ENCODE results near the gene RPL13A. TPM values are rescaled to one million over a fixed set of nuclear protein-coding genes. Genes with fewer than 3 reads are reported as not detected.

RPL13A gene
- total RNA-seq, 1 experiment from 2014 or later, result 2,624 TPM

DNA sequence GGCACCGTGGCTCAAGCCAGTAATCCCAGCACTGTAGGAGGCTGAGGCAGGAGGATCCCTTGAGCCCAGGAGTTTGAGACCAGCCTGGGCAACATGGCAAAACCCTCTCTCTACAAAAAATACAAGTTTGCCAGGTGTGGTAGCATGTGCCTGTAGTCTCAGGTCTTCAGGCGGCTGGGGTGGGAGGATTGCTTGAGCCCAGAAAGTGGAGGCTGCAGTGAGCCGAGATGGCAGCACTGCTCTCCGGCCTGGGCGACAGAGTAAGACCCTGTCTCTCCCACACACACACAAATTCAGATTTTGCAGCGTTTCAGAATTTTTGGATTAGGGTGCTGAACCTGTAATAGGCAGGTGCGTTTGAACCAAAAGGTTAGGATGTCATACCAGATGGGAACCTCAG, 11.1 kb downstream of the RPL13A start:
- in situ Hi-C loops (cut with HindIII; ENCODE audit: low sequenced_read_pairs), result no loop called here
- no peak for DNase-seq (ENCODE audit: low spot score)

- DNase-seq (ENCODE audit: low spot score), result no peak
- in situ Hi-C loops (cut with HindIII; ENCODE audit: low sequenced_read_pairs), result no loop called here
Measured at GRCh38 chr19:49499030-49499670, 11.7 kb downstream of the RPL13A start.

DNA sequence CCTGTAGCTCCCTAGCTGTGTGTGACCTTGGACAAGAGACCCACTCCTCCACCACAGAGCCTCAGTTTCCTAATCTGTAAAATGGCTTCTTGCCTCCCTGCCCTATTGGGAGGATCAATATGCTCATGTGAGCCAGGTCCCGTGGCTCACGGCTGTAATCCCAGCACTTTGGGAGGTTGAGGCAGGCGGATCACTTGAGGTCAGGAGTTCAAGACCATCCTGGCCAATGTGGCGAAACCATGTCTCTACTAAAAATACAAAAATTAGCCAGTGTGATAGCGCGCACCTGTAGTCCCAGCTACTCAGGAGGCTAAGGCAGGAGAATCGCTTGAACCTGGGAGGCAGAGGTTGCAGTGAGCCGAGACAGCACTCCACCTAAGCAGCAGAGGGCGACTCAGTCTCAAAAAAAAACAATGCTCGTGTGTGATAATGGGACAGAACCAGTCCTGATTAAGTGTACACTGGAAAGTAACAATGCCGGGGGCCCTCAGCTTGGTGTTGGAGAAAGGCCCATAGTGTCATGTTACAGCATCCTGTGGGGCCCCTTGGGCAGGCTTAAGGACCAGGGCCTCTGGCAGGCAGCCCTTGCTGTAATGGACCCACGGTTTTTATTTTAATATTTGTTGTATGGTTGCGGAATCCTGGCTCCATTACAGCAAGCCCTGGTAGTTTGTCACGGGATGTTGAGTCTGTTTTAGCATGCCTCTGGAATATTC, 15.6 kb downstream of the RPL13A start:
- DNase-seq (ENCODE audit: low spot score), result peak; percentile 48
- in situ Hi-C loops (cut with HindIII; ENCODE audit: low sequenced_read_pairs), result no loop called here

DNA sequence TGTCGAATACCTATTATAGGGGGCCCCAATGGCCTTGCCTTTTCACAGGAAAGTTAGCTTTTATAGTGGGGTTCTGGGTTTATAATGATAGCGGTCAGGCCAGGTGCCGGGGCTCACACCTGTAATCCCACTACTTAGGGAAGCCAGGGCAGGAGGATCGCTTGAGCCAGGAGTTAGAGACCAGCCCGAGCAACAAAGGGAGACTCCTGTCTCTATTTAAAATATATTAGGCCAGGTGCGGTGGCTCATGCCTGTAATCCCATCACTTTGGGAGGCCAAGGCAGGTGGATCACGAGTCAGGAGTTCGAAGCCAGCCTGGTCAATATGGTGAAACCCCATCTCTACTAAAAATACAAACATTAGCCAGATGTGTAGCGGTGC, 16.2 kb downstream of the RPL13A start:
- no peak for DNase-seq (ENCODE audit: low spot score)
- in situ Hi-C loops (cut with HindIII; ENCODE audit: low sequenced_read_pairs), result no loop called here

DNA sequence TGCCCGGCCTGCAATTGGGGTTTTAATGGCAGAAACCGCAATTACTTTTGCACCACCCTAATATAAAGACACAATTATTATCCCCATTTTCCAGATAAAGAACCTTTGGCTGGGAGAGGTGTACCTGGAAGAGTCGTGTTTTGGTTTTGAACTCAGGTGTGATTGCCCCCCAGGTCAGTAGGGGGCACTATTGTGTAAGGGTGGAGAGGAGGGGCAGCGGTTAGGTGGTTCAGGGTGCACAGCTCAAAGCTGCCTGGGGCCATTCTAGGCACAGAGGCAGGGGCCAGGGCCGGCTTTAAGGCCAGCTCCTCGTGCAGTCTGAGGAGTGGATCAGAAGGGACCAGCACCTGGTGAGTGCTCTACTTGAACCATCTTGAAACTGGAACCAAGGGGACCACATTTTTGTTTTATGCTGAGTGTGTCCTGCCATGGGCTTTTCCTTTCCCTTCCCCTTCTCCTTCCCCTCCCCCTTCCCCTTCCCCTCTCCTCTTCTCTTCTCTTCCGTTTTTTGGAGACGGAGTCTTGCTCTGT, 19.2 kb downstream of the RPL13A start:
- in situ Hi-C loops (cut with HindIII; ENCODE audit: low sequenced_read_pairs), result no loop called here

GRCh38 chr19:49507803-49508494, 20.5 kb downstream of the RPL13A start:
- in situ Hi-C loops (cut with HindIII; ENCODE audit: low sequenced_read_pairs), result no loop called here
- DNase-seq (ENCODE audit: low spot score), result no peak

More for the DNA sequence above, 19.2 kb downstream of the RPL13A start:
- peak; percentile 42 for DNase-seq (ENCODE audit: low spot score)

- no peak for DNase-seq (ENCODE audit: low spot score)
- in situ Hi-C loops (cut with HindIII; ENCODE audit: low sequenced_read_pairs), result loop anchor here (5.0 to 10.0 kb wide), 2 partner anchors 49 to 162 kb away; partner anchors contain the start of gene PRMT1
Measured at GRCh38 chr19:49512970-49513745, 25.8 kb downstream of the RPL13A start.

GRCh38 chr19:49513746-49514118, 26.3 kb downstream of the RPL13A start:
- in situ Hi-C loops (cut with HindIII; ENCODE audit: low sequenced_read_pairs), result loop anchor here (5.0 to 10.0 kb wide), 2 partner anchors 49 to 161 kb away; partner anchors contain the start of gene PRMT1
- DNase-seq (ENCODE audit: low spot score), result no peak

DNA sequence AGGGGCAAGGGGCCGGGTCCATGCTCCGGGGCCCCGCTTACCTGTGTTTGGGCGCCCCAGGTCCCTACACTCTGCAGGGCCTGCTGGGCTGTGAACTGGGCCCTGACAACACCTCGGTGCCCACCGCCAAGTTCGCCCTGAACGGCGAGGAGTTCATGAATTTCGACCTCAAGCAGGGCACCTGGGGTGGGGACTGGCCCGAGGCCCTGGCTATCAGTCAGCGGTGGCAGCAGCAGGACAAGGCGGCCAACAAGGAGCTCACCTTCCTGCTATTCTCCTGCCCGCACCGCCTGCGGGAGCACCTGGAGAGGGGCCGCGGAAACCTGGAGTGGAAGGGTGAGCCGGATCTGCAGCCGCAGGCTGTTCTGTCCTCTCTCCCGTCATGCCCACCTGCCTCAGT, 26.7 kb downstream of the RPL13A start:
- in situ Hi-C loops (cut with HindIII; ENCODE audit: low sequenced_read_pairs), result loop anchor here (5.0 to 10.0 kb wide), 2 partner anchors 48 to 161 kb away; partner anchors contain the start of gene PRMT1
- no peak for DNase-seq (ENCODE audit: low spot score)

DNA sequence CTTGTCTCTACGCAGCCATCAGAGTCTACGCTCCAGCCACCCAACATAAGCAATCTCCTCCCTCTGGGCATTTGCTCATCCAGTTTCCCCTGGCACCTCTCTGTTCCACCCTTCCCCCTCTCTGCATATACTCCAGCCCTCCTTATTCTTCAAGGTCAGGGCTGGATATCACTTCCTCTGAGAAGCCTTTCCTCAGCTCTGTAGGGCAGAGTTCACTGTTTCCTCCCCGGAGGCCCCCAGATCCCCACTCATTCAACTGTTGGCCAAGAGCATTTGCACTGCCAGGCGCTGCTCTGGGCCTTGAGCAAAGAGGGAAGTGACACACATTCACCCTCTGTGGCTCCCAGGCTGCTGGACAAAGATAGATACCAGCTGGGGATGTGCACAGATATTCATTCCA, 28.4 kb downstream of the RPL13A start:
- in situ Hi-C loops (cut with HindIII; ENCODE audit: low sequenced_read_pairs), result loop anchor here (10.0 kb wide), 1 partner anchor 159 kb away; the partner anchor contains the start of gene PRMT1
- no peak for DNase-seq (ENCODE audit: low spot score)

- DNase-seq (ENCODE audit: low spot score), result no peak
- in situ Hi-C loops (cut with HindIII; ENCODE audit: low sequenced_read_pairs), result loop anchor here (10.0 kb wide), 1 partner anchor 157 kb away; the partner anchor contains the start of gene PRMT1
Measured at GRCh38 chr19:49518033-49518432, 30.6 kb downstream of the RPL13A start.

- peak; percentile 23 for DNase-seq (ENCODE audit: low spot score)
- in situ Hi-C loops (cut with HindIII; ENCODE audit: low sequenced_read_pairs), result no loop called here
Measured at GRCh38 chr19:49520705-49521319, 33.4 kb downstream of the RPL13A start.

- in situ Hi-C loops (cut with HindIII; ENCODE audit: low sequenced_read_pairs), result no loop called here
- no peak for DNase-seq (ENCODE audit: low spot score)
Measured at GRCh38 chr19:49524812-49525455, 37.5 kb downstream of the RPL13A start.

- no peak for DNase-seq (ENCODE audit: low spot score)
- in situ Hi-C loops (cut with HindIII; ENCODE audit: low sequenced_read_pairs), result no loop called here
Measured at GRCh38 chr19:49528211-49528771, 40.9 kb downstream of the RPL13A start.

DNA sequence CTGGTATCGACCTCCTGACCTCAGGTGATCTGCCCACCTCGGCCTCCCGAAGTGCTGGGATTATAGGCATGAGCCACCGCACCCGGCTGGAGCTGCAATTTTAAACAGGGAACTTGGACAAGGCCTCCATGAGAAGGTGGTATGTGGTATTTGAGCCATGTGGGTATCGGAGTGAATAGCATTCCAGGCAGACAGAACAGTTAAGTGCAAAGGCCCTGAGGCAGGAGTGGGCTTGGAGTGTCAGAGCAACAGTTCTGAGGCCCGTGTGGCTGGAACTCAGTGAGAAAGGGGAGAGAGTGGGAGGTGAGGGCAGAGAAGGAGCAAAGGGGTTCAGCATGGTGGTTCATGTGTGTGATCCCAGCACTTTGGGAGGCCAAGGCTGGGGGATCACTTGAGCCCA, 43.3 kb downstream of the RPL13A start:
- DNase-seq (ENCODE audit: low spot score), result no peak
- in situ Hi-C loops (cut with HindIII; ENCODE audit: low sequenced_read_pairs), result no loop called here

GRCh38 chr19:49533551-49534488, 46.4 kb downstream of the RPL13A start:
- DNase-seq (ENCODE audit: low spot score), result peak; percentile 44
- in situ Hi-C loops (cut with HindIII; ENCODE audit: low sequenced_read_pairs), result no loop called here

Measured in G401 (cell line).